Osteocyte (in vitro differentiated cells): Measurements from ENCODE around the gene AP4E1. TPM values are rescaled to one million over a fixed set of nuclear protein-coding genes. Genes with fewer than 3 reads are reported as not detected.
"Not testable (repeated sequence)": the region's sequence is repeated elsewhere in the genome, so short reads cannot be mapped to it uniquely, and the experiment has no call there.

Experiments
- DNase-seq: peaks from one replicate; pipeline ENCODE4 v3.0.0; 2021; ENCODE audit warnings: mixed read lengths; ENCODE audit not compliant: unreplicated experiment; ENCODE audit errors: extremely low spot score
- H3K27ac Mint-ChIP-seq: one replicate; pipeline ENCODE4 v1.8.0; 2021; ENCODE audit warnings: mild to moderate bottlenecking, mixed read lengths; ENCODE audit not compliant: unreplicated experiment
- H3K27me3 Mint-ChIP-seq: one replicate; pipeline ENCODE4 v1.8.0; 2021; ENCODE audit warnings: mixed read lengths; ENCODE audit not compliant: unreplicated experiment
- H3K36me3 Mint-ChIP-seq: one replicate; pipeline ENCODE4 v1.8.0; 2021; ENCODE audit warnings: mixed read lengths; ENCODE audit not compliant: unreplicated experiment
- H3K4me1 Mint-ChIP-seq: one replicate; pipeline ENCODE4 v1.8.0; 2021; ENCODE audit warnings: mixed read lengths; ENCODE audit not compliant: unreplicated experiment
- H3K4me3 Mint-ChIP-seq: one replicate; pipeline ENCODE4 v1.8.0; 2021; ENCODE audit warnings: mild to moderate bottlenecking, moderate library complexity, mixed read lengths; ENCODE audit not compliant: unreplicated experiment
- H3K9me3 Mint-ChIP-seq: one replicate; pipeline ENCODE4 v1.8.0; 2021; ENCODE audit warnings: mixed read lengths; ENCODE audit not compliant: unreplicated experiment
- CTCF ChIP-seq: fragments of 200-600 bp; sonication (generic); IDR thresholded peaks from 2 replicates; pipeline ENCODE4 v1.5.0; 2021; ENCODE audit warnings: antibody characterized with exemption, mild to moderate bottlenecking, moderate library complexity
- total RNA-seq: library from RNA; stranded (reverse); gene quantifications from 2 replicates; pipeline ENCODE4 v1.2.1, GENCODE V29; 2021

AP4E1 gene
- total RNA-seq, 1 donor from 2014 or later = 12.3 TPM

- Mint-ChIP-seq H3K36me3 (no peaks in the 10 kb centered on the region), H3K27me3 (peaks cover 45% of the 10 kb centered on the region), H3K4me1 (peaks cover 2% of the 10 kb centered on the region), H3K4me3 (no peak overlapping the region), H3K9me3 (no peaks in the 10 kb centered on the region), H3K27ac (no peak overlapping the region)
- DNase-seq = no peak
- no peak for TF ChIP-seq CTCF
Observed at GRCh38 chr15:50871832-50872231, 36.7 kb upstream of the AP4E1 start.

GRCh38 chr15:50872832-50873426 lies 35.6 kb upstream of the AP4E1 start:
- no peak for TF ChIP-seq CTCF
- no peaks in the 10 kb centered on the region for H3K9me3 Mint-ChIP-seq

DNA sequence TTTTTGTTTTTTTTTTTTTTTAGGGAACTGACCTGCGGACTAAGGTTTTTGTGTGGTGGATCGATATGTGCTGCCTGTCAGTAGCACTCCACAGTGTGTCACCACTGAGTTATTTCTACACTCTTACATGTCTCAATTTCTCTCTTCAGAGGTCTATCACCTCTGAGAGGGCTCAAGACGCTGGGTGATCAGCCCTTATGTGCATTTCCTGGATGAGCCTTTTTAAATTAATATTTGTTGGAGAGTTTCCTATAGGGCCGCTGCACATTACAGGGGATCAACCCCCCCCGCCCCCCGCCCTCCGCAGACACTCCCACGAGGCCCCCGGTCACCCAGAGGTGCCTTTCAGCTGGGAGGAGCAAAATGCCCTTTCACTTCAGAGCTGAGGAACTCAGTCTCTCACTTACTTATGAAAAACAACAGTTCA lies 34.5 kb upstream of the AP4E1 start:
- no peak for TF ChIP-seq CTCF
- Mint-ChIP-seq H3K9me3 (no peaks in the 10 kb centered on the region), H3K36me3 (no peaks in the 10 kb centered on the region), H3K4me3 (no peak overlapping the region), H3K27me3 (peaks cover 42% of the 10 kb centered on the region), H3K27ac (no peak overlapping the region), H3K4me1 (peaks cover 8% of the 10 kb centered on the region)
- DNase-seq = no peak

More at GRCh38 chr15:50872832-50873426, 35.6 kb upstream of the AP4E1 start:
- no peaks in the 10 kb centered on the region for H3K36me3 Mint-ChIP-seq
- H3K27ac Mint-ChIP-seq = no peak overlapping the region
- peaks cover 8% of the 10 kb centered on the region for H3K4me1 Mint-ChIP-seq
- no peak overlapping the region for H3K4me3 Mint-ChIP-seq
- H3K27me3 Mint-ChIP-seq = peaks cover 45% of the 10 kb centered on the region
- no peak for DNase-seq

- H3K4me1 Mint-ChIP-seq = peaks cover 10% of the 10 kb centered on the region
- not testable (repeated sequence) for H3K36me3 Mint-ChIP-seq, H3K4me3 Mint-ChIP-seq, H3K27ac Mint-ChIP-seq, H3K9me3 Mint-ChIP-seq, DNase-seq
- H3K27me3 Mint-ChIP-seq = peaks cover 32% of the 10 kb centered on the region
Observed at GRCh38 chr15:50875238-50875637, 33.2 kb upstream of the AP4E1 start.

- TF ChIP-seq CTCF = no peak
- no peaks in the 10 kb centered on the region for H3K36me3 Mint-ChIP-seq
- peak overlapping the region; percentile 80 for H3K27ac Mint-ChIP-seq
- H3K9me3 Mint-ChIP-seq = no peaks in the 10 kb centered on the region
- H3K27me3 Mint-ChIP-seq = peaks cover 22% of the 10 kb centered on the region
- no peak for DNase-seq
- H3K4me1 Mint-ChIP-seq = peaks cover 21% of the 10 kb centered on the region
- H3K4me3 Mint-ChIP-seq = peak overlapping the region; percentile 68
Observed at GRCh38 chr15:50876260-50876988, 32.1 kb upstream of the AP4E1 start.
